HepG2 (cell line): ENCODE results near the gene SDK1. TPM values are rescaled to one million over a fixed set of nuclear protein-coding genes. Genes with fewer than 3 reads are reported as not detected.

Source experiments
- ATAC-seq: fragments of 200-7000 bp; cut with Tn5 transposase; 3 replicates; pipeline ENCODE4 v1.9.1; 2020; ENCODE audit warnings: mild to moderate bottlenecking, moderate library complexity
- BruUV-seq: library from RNA; stranded (reverse); fragments of 400-500 nt; replicated peaks from 2 replicates; lab custom pipeline; 2021; lab: Mats Ljungman, UMichigan
- CTCF ChIA-PET: fragments of 300-600 bp; formaldehyde crosslinking; extraction: SDS; loops from one replicate; lab custom pipeline; 2021; ENCODE audit warnings: low total read pairs, inconsistent platforms, low intra/inter-chr PET ratio; lab: Yijun Ruan, JAX
- POLR2A ChIA-PET: fragments of 350-600 bp; sonication (Branson Sonifier 250); formaldehyde crosslinking; loops from one replicate; lab custom pipeline; 2020; ENCODE audit warnings: antibody characterized with exemption, inconsistent platforms; lab: Yijun Ruan, JAX
- DNase-seq: peaks from one replicate; pipeline ENCODE4 v3.0.0-alpha.2; 2015; ENCODE audit warnings: low spot score
- FAIRE-seq: peaks from 3 replicates; lab custom pipeline; 2011; peaks lifted over from hg19 to GRCh38; lab: Jason Lieb, UNC
- H2AFZ ChIP-seq: one replicate; pipeline ENCODE4 v1.6.1; 2011; ENCODE audit warnings: low read length, inconsistent platforms
- H3K27ac ChIP-seq: fragments of 300-600 bp; 3 replicates; pipeline ENCODE4 v1.8.0; 2011; ENCODE audit warnings: mixed run types, mild to moderate bottlenecking, mixed read lengths, low read length, inconsistent platforms; ENCODE audit not compliant: insufficient read depth; ENCODE audit errors: extremely low read length
- H3K27me3 ChIP-seq, 2 experiments: fragments of 200-600 bp in 1 of 2; 2 replicates in 1 of 2; 3 replicates in 1 of 2; pipeline versions ENCODE4 v1.6.0 to v1.8.0; 2011; ENCODE audit warnings: low read length in 2 of 2, mild to moderate bottlenecking in 2 of 2, moderate library complexity in 2 of 2, inconsistent platforms in 1 of 2; ENCODE audit not compliant: insufficient read depth in 2 of 2, control insufficient read depth in 1 of 2
- H3K36me3 ChIP-seq, 2 experiments: fragments of 200-600 bp in 1 of 2; replicated peaks in 1 of 2; 2 replicates in 1 of 2; 3 replicates in 1 of 2; pipeline versions ENCODE4 v1.5.1 to v1.8.0; 2011; ENCODE audit warnings: low read length in 2 of 2, inconsistent platforms in 1 of 2; ENCODE audit not compliant: insufficient read depth in 2 of 2, control insufficient read depth in 1 of 2
- H3K4me1 ChIP-seq: 2 replicates; pipeline ENCODE4 v1.5.1; 2012; ENCODE audit warnings: low read length, inconsistent platforms; ENCODE audit not compliant: insufficient read depth
- H3K4me2 ChIP-seq: 2 replicates; pipeline ENCODE4 v1.6.0; 2011; ENCODE audit warnings: low read depth, low read length, inconsistent platforms
- H3K4me3 ChIP-seq, 3 experiments: fragments of 200-600 bp in 1 of 3; sonication (generic), shearing (Covaris generic) in 1 of 3; replicated peaks in 1 of 3; 2 replicates each; pipeline ENCODE4 v1.5.1; 2011 to 2016; ENCODE audit warnings: low read length in 3 of 3, inconsistent platforms in 2 of 3, low read depth in 2 of 3, mild to moderate bottlenecking in 2 of 3, control low read depth in 1 of 3, mixed read lengths in 1 of 3; ENCODE audit not compliant: insufficient read depth in 1 of 3
- H3K79me2 ChIP-seq: one replicate; pipeline ENCODE4 v1.6.1; 2011; ENCODE audit warnings: low read length, inconsistent platforms; ENCODE audit not compliant: insufficient read depth
- H3K9ac ChIP-seq: 2 replicates; pipeline ENCODE4 v1.6.0; 2011; ENCODE audit warnings: mild to moderate bottlenecking, low read depth, low read length, inconsistent platforms; ENCODE audit not compliant: insufficient read depth
- H3K9me3 ChIP-seq: 2 replicates; pipeline ENCODE4 v1.5.1; 2012; ENCODE audit warnings: mild to moderate bottlenecking, low read length
- H4K20me1 ChIP-seq: 2 replicates; pipeline ENCODE4 v1.6.0; 2011; ENCODE audit warnings: inconsistent platforms, mild to moderate bottlenecking, low read length, moderate library complexity; ENCODE audit not compliant: insufficient read depth
- EED ChIP-seq: sonication (generic); formaldehyde crosslinking; IDR thresholded peaks from 2 replicates; pipeline ENCODE4 v1.5.0; 2020; ENCODE audit warnings: mild to moderate bottlenecking, missing genetic modification reagents
- NFKB2 ChIP-seq: sonication (generic); formaldehyde crosslinking; IDR thresholded peaks from 2 replicates; pipeline ENCODE4 v1.4.0; 2020; ENCODE audit warnings: missing genetic modification reagents, borderline replicate concordance
- NR1H2 ChIP-seq: sonication (generic); formaldehyde crosslinking; IDR thresholded peaks from 2 replicates; pipeline ENCODE4 v1.8.1; 2022; ENCODE audit warnings: low read depth, missing genetic modification reagents, borderline replicate concordance
- TBX2 ChIP-seq: sonication (generic); formaldehyde crosslinking; IDR thresholded peaks from 2 replicates; pipeline ENCODE4 v1.5.0; 2020; ENCODE audit warnings: missing genetic modification reagents, mild to moderate bottlenecking, borderline replicate concordance
- ZNF230 ChIP-seq: sonication (generic); formaldehyde crosslinking; IDR thresholded peaks from 2 replicates; pipeline ENCODE4 v1.4.0; 2020; ENCODE audit warnings: mild to moderate bottlenecking, missing genetic modification reagents
- ZNF337 ChIP-seq: sonication (generic); formaldehyde crosslinking; IDR thresholded peaks from 2 replicates; pipeline ENCODE4 v1.5.1; 2020; ENCODE audit warnings: missing genetic modification reagents, low read depth, mild to moderate bottlenecking, borderline replicate concordance
- ZNF746 ChIP-seq: sonication (generic); formaldehyde crosslinking; IDR thresholded peaks from 2 replicates; pipeline ENCODE4 v1.8.0; 2022; ENCODE audit warnings: mild to moderate bottlenecking, missing genetic modification reagents
- ZNF776 ChIP-seq: sonication (generic); formaldehyde crosslinking; IDR thresholded peaks from 2 replicates; pipeline ENCODE4 v1.4.0; 2020; ENCODE audit warnings: mild to moderate bottlenecking, missing genetic modification reagents
- ZNF792 ChIP-seq: IDR thresholded peaks from 2 replicates; pipeline ENCODE4 v1.6.1; 2016
- WGBS: methylation state at CpG from one replicate; pipeline ENCODE4 v1.1.6; 2017; ENCODE audit warnings: low lambda C conversion rate; 5-methylcytosine and 5-hydroxymethylcytosine counted together
- in situ Hi-C: cut with HindIII; loops from 2 replicates; pipeline ENCODE4 v1.10.0; 2017; ENCODE audit warnings: low pct_unique_long_range_greater_than_20kb; ENCODE audit not compliant: extremely low pct_ligation_motif_present
- intact Hi-C: fragments of 100-400 bp; cut with micrococcal nuclease; formaldehyde crosslinking; loops from one replicate; pipeline ENCODE4 v1.10.0; 2022; ENCODE audit not compliant: unreplicated experiment
- polyA plus RNA-seq, 8 experiments: library from polyadenylated mRNA; depleted of rRNA in 3 of 8; stranded (reverse) in 7 of 8; unstranded in 1 of 8; fragments of >200 nt; fragmentation: Illumina TruSeq in 4 of 8; extraction: Trizol in 4 of 8; gene quantifications; 2 replicates each; pipeline versions ENCODE4 v1.2.1 to v1.2.3, GENCODE V29; 2011 to 2016; ENCODE audit warnings: low read depth in 4 of 8, missing spikeins in 1 of 8, mixed read lengths in 1 of 8; ENCODE audit not compliant: insufficient read depth in 1 of 8
- total RNA-seq, 5 experiments: library from RNA; depleted of rRNA; stranded (reverse); fragments of >200 nt; fragmentation: Illumina TruSeq; extraction: Trizol; gene quantifications; 2 replicates each; pipeline ENCODE4 v1.2.3, GENCODE V29; 2016; ENCODE audit warnings: low read depth in 1 of 5
- TF ChIP-seq, protein P1 (sequence below): sonication (generic); formaldehyde crosslinking; IDR thresholded peaks from 2 replicates; pipeline ENCODE4 v1.4.0; 2020; ENCODE audit warnings: missing genetic modification reagents, borderline replicate concordance
- TF ChIP-seq, protein P2 (sequence below): sonication (generic); formaldehyde crosslinking; IDR thresholded peaks from 2 replicates; pipeline ENCODE4 v1.4.0; 2020; ENCODE audit warnings: missing genetic modification reagents
- TF ChIP-seq, protein P3 (sequence below): sonication (generic); formaldehyde crosslinking; IDR thresholded peaks from 2 replicates; pipeline ENCODE4 v1.4.0; 2020; ENCODE audit warnings: missing genetic modification reagents, mild to moderate bottlenecking, borderline replicate concordance
- TF ChIP-seq, protein P4 (sequence below): sonication (generic); formaldehyde crosslinking; conservative IDR thresholded peaks from 2 replicates; pipeline ENCODE4 v1.4.0; 2020; ENCODE audit warnings: missing genetic modification reagents

The SDK1 gene
- total and polyA plus RNA-seq, 2 of the 13 experiments (the other 11 are each of a cell fraction or from before 2014, with no cell fraction given), result 0.35 to 2.4 TPM

DNA sequence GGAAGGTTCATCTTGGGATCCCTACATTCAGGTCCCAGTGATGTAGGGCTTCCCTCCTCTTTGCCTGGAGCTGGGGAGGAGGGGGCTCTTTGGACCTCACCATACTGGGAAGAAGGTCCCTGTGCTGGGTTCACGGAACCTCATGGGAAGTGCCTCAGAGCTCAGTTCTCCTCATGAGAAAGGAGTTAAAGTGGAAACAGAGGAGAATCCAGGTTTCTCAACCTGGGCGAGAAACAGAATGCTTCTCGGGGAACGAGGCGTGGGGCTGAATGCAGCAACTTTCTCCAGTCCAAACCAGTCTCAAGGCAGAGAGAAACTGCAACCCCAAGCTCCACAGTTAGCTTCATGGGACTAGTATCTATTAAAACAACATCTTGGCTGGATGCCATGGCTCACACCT lies 998.4 kb downstream of the SDK1 start:
- no peaks in the 10 kb centered on the region for H3K36me3 ChIP-seq
- no TSS peak for BruUV-seq
- H3K9ac ChIP-seq, result no peak overlapping the region
- no peaks in the 10 kb centered on the region for H3K79me2 ChIP-seq
- no peak overlapping the region for H2AFZ ChIP-seq
- H3K4me2 ChIP-seq, result no peak overlapping the region
- TF ChIP-seq NR1H2 (CRISPR knock-in tag) (no peak), TBX2 (no peak), ZNF230 (CRISPR knock-in tag) (no peak), ZNF337 (CRISPR knock-in tag) (no peak), EED (CRISPR knock-in tag) (no peak), ZNF746 (no peak), ZNF776 (CRISPR knock-in tag) (no peak), NFKB2 (CRISPR knock-in tag) (no peak), ZNF792 (CRISPR knock-in tag) (no peak)
- TF ChIP-seq, protein P1, sequence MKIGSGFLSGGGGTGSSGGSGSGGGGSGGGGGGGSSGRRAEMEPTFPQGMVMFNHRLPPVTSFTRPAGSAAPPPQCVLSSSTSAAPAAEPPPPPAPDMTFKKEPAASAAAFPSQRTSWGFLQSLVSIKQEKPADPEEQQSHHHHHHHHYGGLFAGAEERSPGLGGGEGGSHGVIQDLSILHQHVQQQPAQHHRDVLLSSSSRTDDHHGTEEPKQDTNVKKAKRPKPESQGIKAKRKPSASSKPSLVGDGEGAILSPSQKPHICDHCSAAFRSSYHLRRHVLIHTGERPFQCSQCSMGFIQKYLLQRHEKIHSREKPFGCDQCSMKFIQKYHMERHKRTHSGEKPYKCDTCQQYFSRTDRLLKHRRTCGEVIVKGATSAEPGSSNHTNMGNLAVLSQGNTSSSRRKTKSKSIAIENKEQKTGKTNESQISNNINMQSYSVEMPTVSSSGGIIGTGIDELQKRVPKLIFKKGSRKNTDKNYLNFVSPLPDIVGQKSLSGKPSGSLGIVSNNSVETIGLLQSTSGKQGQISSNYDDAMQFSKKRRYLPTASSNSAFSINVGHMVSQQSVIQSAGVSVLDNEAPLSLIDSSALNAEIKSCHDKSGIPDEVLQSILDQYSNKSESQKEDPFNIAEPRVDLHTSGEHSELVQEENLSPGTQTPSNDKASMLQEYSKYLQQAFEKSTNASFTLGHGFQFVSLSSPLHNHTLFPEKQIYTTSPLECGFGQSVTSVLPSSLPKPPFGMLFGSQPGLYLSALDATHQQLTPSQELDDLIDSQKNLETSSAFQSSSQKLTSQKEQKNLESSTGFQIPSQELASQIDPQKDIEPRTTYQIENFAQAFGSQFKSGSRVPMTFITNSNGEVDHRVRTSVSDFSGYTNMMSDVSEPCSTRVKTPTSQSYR (CRISPR knock-in tag), result no peak
- TF ChIP-seq, protein P2, sequence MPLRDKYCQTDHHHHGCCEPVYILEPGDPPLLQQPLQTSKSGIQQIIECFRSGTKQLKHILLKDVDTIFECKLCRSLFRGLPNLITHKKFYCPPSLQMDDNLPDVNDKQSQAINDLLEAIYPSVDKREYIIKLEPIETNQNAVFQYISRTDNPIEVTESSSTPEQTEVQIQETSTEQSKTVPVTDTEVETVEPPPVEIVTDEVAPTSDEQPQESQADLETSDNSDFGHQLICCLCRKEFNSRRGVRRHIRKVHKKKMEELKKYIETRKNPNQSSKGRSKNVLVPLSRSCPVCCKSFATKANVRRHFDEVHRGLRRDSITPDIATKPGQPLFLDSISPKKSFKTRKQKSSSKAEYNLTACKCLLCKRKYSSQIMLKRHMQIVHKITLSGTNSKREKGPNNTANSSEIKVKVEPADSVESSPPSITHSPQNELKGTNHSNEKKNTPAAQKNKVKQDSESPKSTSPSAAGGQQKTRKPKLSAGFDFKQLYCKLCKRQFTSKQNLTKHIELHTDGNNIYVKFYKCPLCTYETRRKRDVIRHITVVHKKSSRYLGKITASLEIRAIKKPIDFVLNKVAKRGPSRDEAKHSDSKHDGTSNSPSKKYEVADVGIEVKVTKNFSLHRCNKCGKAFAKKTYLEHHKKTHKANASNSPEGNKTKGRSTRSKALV (CRISPR knock-in tag), result no peak
- TF ChIP-seq, protein P3, sequence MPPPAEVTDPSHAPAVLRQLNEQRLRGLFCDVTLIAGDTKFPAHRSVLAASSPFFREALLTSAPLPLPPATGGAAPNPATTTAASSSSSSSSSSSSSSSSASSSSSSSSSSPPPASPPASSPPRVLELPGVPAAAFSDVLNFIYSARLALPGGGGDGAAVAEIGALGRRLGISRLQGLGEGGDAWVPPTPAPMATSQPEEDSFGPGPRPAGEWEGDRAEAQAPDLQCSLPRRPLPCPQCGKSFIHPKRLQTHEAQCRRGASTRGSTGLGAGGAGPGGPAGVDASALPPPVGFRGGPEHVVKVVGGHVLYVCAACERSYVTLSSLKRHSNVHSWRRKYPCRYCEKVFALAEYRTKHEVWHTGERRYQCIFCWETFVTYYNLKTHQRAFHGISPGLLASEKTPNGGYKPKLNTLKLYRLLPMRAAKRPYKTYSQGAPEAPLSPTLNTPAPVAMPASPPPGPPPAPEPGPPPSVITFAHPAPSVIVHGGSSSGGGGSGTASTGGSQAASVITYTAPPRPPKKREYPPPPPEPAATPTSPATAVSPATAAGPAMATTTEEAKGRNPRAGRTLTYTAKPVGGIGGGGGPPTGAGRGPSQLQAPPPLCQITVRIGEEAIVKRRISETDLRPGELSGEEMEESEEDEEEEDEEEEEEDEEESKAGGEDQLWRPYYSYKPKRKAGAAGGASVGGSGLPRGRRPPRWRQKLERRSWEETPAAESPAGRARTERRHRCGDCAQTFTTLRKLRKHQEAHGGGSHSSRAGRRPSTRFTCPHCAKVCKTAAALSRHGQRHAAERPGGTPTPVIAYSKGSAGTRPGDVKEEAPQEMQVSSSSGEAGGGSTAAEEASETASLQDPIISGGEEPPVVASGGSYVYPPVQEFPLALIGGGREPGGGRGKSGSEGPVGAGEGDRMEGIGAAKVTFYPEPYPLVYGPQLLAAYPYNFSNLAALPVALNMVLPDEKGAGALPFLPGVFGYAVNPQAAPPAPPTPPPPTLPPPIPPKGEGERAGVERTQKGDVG, result no peak
- TF ChIP-seq, protein P4, sequence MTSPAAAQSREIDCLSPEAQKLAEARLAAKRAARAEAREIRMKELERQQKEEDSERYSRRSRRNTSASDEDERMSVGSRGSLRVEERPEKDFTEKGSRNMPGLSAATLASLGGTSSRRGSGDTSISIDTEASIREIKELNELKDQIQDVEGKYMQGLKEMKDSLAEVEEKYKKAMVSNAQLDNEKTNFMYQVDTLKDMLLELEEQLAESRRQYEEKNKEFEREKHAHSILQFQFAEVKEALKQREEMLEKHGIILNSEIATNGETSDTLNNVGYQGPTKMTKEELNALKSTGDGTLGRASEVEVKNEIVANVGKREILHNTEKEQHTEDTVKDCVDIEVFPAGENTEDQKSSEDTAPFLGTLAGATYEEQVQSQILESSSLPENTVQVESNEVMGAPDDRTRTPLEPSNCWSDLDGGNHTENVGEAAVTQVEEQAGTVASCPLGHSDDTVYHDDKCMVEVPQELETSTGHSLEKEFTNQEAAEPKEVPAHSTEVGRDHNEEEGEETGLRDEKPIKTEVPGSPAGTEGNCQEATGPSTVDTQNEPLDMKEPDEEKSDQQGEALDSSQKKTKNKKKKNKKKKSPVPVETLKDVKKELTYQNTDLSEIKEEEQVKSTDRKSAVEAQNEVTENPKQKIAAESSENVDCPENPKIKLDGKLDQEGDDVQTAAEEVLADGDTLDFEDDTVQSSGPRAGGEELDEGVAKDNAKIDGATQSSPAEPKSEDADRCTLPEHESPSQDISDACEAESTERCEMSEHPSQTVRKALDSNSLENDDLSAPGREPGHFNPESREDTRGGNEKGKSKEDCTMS, result no peak
- no peaks in the 10 kb centered on the region for H3K9me3 ChIP-seq
- WGBS, result 40% methylated on average over 5 of the region's 5 CpGs
- ATAC-seq (no peak), FAIRE-seq (no peak), DNase-seq (no peak)
- peaks cover 1 to 15% of the 10 kb centered on the region in 2 experiments; a peak in 1 of 5 replicates for H3K27me3 ChIP-seq
- no peaks in the 10 kb centered on the region for H4K20me1 ChIP-seq
- intact Hi-C loops, result no loop called here
- POLR2A ChIA-PET, result no interaction called here
- CTCF ChIA-PET, result no interaction called here
- no peak overlapping the region for H3K4me3 ChIP-seq
- no peak overlapping the region for H3K27ac ChIP-seq
- in situ Hi-C loops, result no loop called here
- H3K4me1 ChIP-seq, result no peaks in the 10 kb centered on the region
